Measurements from ENCODE around the gene DTX4.

DNA sequence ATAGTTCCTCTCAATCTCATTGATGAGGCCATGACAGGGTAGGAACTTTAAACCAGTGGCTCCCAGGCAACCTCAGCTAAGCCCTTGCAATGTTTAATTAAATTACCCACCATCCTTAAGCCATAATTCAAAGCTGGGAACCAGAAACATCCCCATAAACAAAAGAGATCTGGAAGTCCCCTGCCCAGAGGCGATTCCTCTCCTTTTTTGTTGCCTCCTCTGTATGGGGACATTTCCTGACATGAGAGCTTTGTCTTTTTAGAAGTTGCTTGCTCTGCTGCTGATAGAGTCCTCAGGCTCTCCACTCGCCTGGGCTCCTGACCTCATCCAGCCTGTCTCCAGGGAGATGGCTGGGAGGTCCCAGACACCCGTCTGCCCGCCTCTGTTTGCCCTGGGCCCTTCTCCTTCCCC is 3.2 kb downstream of the DTX4 start:
- TF ChIP-seq, protein P1, sequence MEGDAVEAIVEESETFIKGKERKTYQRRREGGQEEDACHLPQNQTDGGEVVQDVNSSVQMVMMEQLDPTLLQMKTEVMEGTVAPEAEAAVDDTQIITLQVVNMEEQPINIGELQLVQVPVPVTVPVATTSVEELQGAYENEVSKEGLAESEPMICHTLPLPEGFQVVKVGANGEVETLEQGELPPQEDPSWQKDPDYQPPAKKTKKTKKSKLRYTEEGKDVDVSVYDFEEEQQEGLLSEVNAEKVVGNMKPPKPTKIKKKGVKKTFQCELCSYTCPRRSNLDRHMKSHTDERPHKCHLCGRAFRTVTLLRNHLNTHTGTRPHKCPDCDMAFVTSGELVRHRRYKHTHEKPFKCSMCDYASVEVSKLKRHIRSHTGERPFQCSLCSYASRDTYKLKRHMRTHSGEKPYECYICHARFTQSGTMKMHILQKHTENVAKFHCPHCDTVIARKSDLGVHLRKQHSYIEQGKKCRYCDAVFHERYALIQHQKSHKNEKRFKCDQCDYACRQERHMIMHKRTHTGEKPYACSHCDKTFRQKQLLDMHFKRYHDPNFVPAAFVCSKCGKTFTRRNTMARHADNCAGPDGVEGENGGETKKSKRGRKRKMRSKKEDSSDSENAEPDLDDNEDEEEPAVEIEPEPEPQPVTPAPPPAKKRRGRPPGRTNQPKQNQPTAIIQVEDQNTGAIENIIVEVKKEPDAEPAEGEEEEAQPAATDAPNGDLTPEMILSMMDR (IDR thresholded peaks at IDR 0.05), result no peak
- no peak for TF ChIP-seq POLR2A (IDR thresholded peaks at IDR 0.05)

All from thyroid gland (tissue), 4 donors.